Measurements from ENCODE around the gene GSTM5. TPM values are rescaled to one million over a fixed set of nuclear protein-coding genes. Genes with fewer than 3 reads are reported as not detected.

The GSTM5 gene
- total and polyA plus RNA-seq, 3 donors from 2014 or later: 5.5 to 10.6 (median 6.5) TPM

GRCh38 chr1:109756848-109757521 lies 44.9 kb downstream of the GSTM5 start:
- Histone ChIP-seq H3K4me3 (no peak overlapping the region), H3K9me3 (no peaks in the 10 kb centered on the region), H3K27ac (peak overlapping the region; percentile 82 to 91), H3K4me1 (peaks cover 51% of the 10 kb centered on the region), H3K27me3 (no peaks in the 10 kb centered on the region), H3K36me3 (ENCODE audit: low read depth, missing control alignments) (no peaks in the 10 kb centered on the region)
- WGBS, 2 donors: 35 to 73% methylated on average over 6 to 7 of the region's 7 CpGs
- intact Hi-C loops (cut with DNase I; ENCODE audit: low total_unique reads): no loop called here
- peak; percentile 26 for DNase-seq
- TF ChIP-seq CTCF (IDR thresholded peaks at IDR 0.05) (no peak), POLR2A (IDR thresholded peaks at IDR 0.05) (no peak)

GRCh38 chr1:109757936-109758786 lies 46.1 kb downstream of the GSTM5 start:
- Histone ChIP-seq H3K27me3 (no peaks in the 10 kb centered on the region), H3K27ac (peak overlapping the region; percentile 82 to 91), H3K4me3 (no peak overlapping the region), H3K36me3 (ENCODE audit: low read depth, missing control alignments) (no peaks in the 10 kb centered on the region), H3K4me1 (peaks cover 53% of the 10 kb centered on the region), H3K9me3 (no peaks in the 10 kb centered on the region)
- 89 to 90% methylated on average over 11 to 13 of the region's 13 CpGs for WGBS, 2 donors
- peak; percentile 12 for DNase-seq
- TF ChIP-seq POLR2A (IDR thresholded peaks at IDR 0.05) (no peak), CTCF (IDR thresholded peaks at IDR 0.05) (no peak)
- intact Hi-C loops (cut with DNase I; ENCODE audit: low total_unique reads): no loop called here

- Histone ChIP-seq H3K27ac (peak overlapping the region; percentile 82 to 91), H3K4me3 (no peak overlapping the region), H3K27me3 (no peaks in the 10 kb centered on the region), H3K36me3 (ENCODE audit: low read depth, missing control alignments) (no peaks in the 10 kb centered on the region), H3K9me3 (no peaks in the 10 kb centered on the region), H3K4me1 (peaks cover 55% of the 10 kb centered on the region)
- DNase-seq: peak; percentile 66
- 51 to 82% methylated on average over 7 to 10 of the region's 11 CpGs for WGBS, 2 donors
- TF ChIP-seq CTCF (IDR thresholded peaks at IDR 0.05) (no peak), POLR2A (IDR thresholded peaks at IDR 0.05) (no peak)
- intact Hi-C loops (cut with DNase I; ENCODE audit: low total_unique reads): no loop called here
Measured at GRCh38 chr1:109759513-109760334, 47.7 kb downstream of the GSTM5 start.

GRCh38 chr1:109760581-109761226 lies 48.7 kb downstream of the GSTM5 start:
- 93 to 95% methylated on average over 3 to 6 of the region's 7 CpGs for WGBS, 2 donors
- intact Hi-C loops (cut with DNase I; ENCODE audit: low total_unique reads): no loop called here

More at GRCh38 chr1:109760581-109761226, 48.7 kb downstream of the GSTM5 start:
- H3K27ac ChIP-seq: peak overlapping the region; percentile 23 to 82
- TF ChIP-seq POLR2A (IDR thresholded peaks at IDR 0.05) (no peak), CTCF (IDR thresholded peaks at IDR 0.05) (no peak)
- H3K4me1 ChIP-seq: peaks cover 56% of the 10 kb centered on the region
- H3K27me3 ChIP-seq: no peaks in the 10 kb centered on the region
- H3K9me3 ChIP-seq: no peaks in the 10 kb centered on the region
- DNase-seq: peak; percentile 7
- H3K36me3 ChIP-seq (ENCODE audit: low read depth, missing control alignments): no peaks in the 10 kb centered on the region
- no peak overlapping the region for H3K4me3 ChIP-seq

Measured in testis (tissue), 3 donors.